GM13977 (cell line): Measurements from ENCODE around the gene STXBP1.

ENCODE experiments used
- DNase-seq: peaks from one replicate; pipeline ENCODE4 v3.0.0; 2012; ENCODE audit warnings: low spot score
- in situ Hi-C: fragments of 300-500 bp; cut with MboI; formaldehyde crosslinking; loops from one replicate; pipeline ENCODE4 v1.12.0; 2022; ENCODE audit warnings: low sequenced_read_pairs, low pct_unique_long_range_greater_than_20kb, mixed read lengths, inconsistent platforms; ENCODE audit not compliant: unreplicated experiment
- TF ChIP-seq, protein P1 (sequence below): IDR thresholded peaks from 2 replicates; pipeline ENCODE4 v1.5.1; 2012; ENCODE audit warnings: mild to moderate bottlenecking, control low read depth; ENCODE audit not compliant: insufficient read depth; ENCODE audit errors: extremely low read depth, missing control alignments

The STXBP1 gene

DNA sequence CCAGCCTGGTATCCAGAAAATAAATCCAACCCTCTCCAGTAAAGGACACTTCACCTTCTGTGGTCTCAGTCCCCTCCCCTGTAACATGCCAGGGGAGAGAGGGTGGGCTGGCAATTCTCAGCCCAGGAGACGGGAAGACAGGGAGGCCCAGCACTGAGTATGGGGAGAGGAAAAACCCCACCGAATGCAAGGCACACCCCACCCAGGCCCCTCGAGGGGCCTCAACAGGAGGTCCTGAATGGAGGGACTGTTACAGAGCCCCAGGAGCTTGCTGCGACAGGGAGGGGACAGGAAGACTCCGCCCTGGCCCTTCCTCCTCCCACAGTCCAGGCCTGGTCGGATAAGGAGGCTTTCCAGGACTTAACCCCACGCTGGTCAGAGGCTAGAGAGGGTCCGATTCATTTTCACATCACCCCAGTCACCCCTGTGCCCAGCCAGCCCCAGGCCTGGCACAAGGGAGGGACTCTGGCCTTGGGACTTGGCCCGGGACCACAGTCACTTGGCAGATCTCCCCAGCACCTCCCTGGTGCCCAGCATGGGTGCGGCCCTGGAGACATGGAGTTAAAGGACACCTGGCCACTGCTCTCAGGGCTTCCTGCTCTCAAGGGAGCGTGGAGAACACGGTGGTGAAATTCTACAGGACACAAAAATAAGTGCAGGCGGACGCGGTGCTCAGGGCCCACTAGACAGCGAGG lies 44.9 kb upstream of the STXBP1 start:
- in situ Hi-C loops = no loop called here
- DNase-seq = no peak
- TF ChIP-seq, protein P1, sequence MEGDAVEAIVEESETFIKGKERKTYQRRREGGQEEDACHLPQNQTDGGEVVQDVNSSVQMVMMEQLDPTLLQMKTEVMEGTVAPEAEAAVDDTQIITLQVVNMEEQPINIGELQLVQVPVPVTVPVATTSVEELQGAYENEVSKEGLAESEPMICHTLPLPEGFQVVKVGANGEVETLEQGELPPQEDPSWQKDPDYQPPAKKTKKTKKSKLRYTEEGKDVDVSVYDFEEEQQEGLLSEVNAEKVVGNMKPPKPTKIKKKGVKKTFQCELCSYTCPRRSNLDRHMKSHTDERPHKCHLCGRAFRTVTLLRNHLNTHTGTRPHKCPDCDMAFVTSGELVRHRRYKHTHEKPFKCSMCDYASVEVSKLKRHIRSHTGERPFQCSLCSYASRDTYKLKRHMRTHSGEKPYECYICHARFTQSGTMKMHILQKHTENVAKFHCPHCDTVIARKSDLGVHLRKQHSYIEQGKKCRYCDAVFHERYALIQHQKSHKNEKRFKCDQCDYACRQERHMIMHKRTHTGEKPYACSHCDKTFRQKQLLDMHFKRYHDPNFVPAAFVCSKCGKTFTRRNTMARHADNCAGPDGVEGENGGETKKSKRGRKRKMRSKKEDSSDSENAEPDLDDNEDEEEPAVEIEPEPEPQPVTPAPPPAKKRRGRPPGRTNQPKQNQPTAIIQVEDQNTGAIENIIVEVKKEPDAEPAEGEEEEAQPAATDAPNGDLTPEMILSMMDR = no peak

DNA sequence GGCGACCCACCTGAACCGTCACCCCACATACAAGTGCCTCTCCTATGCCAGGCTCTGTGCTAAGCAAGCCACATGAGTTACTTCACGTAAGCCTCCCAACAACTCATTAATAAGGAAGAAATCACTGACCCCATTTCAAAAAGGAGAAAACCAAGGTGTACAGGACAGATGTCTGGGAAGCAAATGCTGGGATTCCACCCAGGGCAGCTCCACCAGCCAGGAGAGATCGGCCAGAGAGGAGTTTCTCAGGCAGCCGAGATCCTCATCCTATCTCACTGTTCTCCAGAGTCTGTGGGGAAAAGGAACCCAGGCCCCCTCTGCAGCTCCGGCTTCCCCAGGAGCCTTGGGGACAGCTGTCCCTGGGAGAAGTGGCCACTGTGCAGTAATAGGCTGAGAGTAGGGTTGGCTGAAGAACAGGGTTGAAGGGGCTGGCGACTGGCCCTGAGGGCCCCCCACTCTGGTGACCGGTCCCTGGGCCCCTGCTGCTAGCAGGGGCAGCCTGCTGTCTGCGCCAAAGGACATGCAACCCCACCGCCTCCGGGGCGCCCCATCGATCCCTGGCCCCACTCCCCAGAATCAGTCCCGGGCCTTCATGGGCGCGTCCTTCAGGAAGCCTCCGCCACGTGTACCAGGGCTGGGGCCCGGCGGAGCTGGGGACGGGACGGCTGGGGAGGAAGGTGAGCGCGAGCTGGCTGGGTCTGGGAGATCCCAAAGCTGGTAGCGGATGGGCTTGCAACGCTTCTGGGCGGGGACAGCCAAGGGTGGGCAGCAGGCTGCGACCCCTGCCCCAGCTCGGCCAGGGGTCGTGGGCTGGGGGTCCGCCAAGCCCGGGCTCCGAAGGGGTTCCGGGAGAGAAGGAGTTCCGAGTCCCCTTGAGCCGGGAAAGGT lies 44.1 kb upstream of the STXBP1 start:
- no peak for DNase-seq
- TF ChIP-seq, protein P1 = no peak

DNA sequence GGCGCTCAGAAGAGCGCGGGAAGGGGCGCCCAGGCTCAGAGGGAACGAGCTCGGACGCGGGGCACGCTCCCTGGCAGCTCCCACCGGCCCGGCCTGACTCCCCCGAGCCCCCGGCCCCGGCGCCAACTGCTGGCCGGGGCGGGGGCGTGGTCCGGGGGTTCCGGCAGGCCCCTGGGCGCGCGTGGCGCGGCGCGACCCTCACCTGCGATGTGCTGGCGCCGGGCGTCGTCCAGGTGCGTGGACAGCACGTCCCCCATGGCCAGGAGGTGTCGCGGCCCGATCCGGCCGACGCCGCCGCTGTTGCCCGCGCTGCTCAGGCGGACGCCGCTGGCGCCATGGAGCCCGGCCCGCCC lies 43.5 kb upstream of the STXBP1 start:
- in situ Hi-C loops = no loop called here

More for the DNA sequence above, 44.1 kb upstream of the STXBP1 start:
- in situ Hi-C loops = no loop called here

DNA sequence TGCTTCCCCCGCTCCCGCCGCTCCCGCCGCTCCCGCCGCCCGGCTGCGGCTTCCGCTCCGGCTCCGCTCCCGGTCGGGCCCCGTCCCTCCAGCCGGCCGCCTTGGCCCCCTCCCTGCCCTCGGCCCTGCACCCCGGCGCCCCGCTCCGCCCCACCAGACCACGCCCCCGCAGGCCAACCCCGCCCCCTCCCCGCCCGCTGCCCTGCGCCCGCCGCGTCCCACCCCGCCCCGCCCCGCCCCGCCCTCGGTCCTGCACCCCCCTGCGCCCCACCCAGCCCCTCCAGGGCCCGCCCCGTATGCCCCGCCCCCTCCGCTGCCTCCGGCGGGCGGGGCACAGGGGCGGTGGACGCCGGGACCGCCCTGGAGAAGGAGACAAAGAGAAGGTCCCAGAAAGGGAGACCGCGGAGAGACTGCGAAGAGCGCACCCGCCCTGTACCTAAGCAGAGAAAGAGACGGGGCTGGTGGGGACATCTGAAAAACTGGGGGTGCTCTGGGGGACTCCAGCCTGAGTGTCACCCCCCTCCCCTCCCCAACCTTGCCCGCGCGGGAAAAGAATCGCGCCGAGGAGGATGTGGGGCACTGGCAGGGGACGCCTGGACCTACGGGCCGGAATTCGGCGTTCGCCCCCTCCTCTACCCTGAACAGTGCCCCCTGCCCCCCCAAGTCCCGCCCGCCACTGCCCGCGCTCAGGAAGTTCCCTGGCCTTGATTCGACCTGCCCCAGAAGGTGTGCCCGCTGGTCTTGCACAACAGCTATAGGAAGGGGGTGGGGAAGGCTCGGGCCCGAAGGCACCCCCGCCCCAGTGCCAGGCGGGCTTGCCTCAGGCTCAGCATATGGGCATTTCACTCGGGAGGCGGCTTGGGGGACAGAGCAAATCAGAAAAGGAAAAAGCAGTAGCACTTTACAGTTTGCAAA lies 42.8 kb upstream of the STXBP1 start:
- in situ Hi-C loops = no loop called here
- peak; percentile 96 for DNase-seq
- TF ChIP-seq, protein P1 = no peak

More for the DNA sequence above, 43.5 kb upstream of the STXBP1 start:
- TF ChIP-seq, protein P1 = no peak
- DNase-seq = no peak

DNA sequence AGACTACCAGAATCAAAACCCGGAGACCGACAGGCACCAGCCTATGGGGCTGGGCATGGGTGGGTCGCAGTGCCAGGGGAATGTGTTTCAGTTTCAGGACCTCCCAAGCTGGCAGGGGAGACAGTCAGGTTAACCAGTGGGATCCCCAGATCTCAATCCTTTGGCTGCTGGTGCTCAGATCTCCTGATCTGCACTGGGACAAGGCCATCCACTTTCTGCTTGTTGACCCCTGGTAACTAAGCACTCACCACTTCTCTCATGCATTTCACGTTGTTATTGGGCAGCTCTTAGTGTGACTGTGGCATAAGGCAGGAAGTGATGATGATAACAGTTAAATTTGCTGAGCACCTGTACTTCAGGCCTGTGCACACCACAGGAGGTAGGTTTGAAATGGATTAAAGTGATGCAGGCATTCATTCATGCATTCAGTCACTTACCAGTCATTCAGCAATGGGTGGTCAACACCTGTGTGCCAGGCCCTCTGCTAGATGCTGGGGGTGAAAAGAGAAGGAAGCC lies 42.1 kb upstream of the STXBP1 start:
- in situ Hi-C loops = no loop called here

More for the DNA sequence above, 42.1 kb upstream of the STXBP1 start:
- DNase-seq = no peak
- TF ChIP-seq, protein P1 = no peak
